ENCODE measurements around the gene PAXX. TPM values are rescaled to one million over a fixed set of nuclear protein-coding genes. Genes with fewer than 3 reads are reported as not detected.

The PAXX gene
- total and polyA plus RNA-seq, 12 donors: 12.7 to 131 (median 17.1) TPM

DNA sequence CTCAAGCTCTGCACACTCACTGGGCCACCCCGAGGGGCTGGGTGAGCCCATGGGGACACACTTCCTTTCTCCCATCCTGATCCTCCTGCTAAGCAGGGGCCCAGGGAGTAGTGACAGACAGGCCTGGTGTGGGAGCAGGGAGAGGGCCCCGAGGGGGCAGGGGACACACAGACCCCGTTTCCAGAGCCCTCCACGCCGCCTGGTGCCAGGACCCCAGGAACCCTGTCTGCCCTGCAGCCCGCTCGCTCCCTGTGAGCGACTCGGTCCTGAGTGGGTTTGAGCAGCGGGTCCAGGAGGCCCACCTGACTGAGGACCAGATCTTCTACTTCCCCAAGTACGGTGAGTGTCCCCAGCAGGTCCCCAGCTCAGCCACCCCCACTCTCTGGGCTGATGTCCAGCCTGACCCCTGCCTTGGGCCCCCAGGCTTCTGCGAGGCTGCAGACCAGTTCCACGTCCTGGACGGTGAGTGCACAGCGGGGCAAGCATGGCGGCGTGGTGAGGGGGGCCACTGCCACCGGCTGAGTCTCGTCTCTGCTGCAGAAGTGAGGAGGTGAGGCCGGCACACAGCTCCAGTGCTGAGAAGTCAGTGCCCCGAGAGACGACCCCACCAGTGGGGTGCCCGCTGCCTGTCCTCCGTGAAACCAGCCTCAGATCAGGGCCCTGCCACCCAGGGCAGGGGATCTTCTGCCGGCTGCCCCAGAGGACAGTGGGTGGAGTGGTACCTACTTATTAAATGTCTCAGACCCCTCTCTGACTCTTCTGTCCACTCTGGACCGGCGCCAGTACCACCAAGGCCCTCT lies 45.8 kb upstream of the PAXX start:
- Histone ChIP-seq H3K4me1 (peaks cover 32 to 73% (median 40%) of the 10 kb centered on the region in 9 donors), H3K4me3 (no peak overlapping the region), H3K27ac (peak overlapping the region in 2 of 10 donors; percentile 35 to 95), H3K27me3 (no peaks in the 10 kb centered on the region), H3K9me3 (no peaks in the 10 kb centered on the region), H3K36me3 (peaks cover 4 to 20% (median 15%) of the 10 kb centered on the region in 9 donors)
- ATAC-seq (no peak), DNase-seq (peak in 1 of 2 donors; percentile 27)
- WGBS, 2 donors: 83% methylated on average over 27 of the region's 27 CpGs
- intact Hi-C loops (cut with DNase I): loop anchor here (2.0 to 5.0 kb wide), 9 partner anchors 36 to 159 kb away; partner anchors contain the start of genes PAXX (in 4 of the 10), FUT7 (in 3 of the 10), CLIC3 (in 1 of the 10) and LCNL1 (in 1 of the 10)
- TF ChIP-seq, protein P1, sequence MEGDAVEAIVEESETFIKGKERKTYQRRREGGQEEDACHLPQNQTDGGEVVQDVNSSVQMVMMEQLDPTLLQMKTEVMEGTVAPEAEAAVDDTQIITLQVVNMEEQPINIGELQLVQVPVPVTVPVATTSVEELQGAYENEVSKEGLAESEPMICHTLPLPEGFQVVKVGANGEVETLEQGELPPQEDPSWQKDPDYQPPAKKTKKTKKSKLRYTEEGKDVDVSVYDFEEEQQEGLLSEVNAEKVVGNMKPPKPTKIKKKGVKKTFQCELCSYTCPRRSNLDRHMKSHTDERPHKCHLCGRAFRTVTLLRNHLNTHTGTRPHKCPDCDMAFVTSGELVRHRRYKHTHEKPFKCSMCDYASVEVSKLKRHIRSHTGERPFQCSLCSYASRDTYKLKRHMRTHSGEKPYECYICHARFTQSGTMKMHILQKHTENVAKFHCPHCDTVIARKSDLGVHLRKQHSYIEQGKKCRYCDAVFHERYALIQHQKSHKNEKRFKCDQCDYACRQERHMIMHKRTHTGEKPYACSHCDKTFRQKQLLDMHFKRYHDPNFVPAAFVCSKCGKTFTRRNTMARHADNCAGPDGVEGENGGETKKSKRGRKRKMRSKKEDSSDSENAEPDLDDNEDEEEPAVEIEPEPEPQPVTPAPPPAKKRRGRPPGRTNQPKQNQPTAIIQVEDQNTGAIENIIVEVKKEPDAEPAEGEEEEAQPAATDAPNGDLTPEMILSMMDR (IDR thresholded peaks at IDR 0.05): no peak

DNA sequence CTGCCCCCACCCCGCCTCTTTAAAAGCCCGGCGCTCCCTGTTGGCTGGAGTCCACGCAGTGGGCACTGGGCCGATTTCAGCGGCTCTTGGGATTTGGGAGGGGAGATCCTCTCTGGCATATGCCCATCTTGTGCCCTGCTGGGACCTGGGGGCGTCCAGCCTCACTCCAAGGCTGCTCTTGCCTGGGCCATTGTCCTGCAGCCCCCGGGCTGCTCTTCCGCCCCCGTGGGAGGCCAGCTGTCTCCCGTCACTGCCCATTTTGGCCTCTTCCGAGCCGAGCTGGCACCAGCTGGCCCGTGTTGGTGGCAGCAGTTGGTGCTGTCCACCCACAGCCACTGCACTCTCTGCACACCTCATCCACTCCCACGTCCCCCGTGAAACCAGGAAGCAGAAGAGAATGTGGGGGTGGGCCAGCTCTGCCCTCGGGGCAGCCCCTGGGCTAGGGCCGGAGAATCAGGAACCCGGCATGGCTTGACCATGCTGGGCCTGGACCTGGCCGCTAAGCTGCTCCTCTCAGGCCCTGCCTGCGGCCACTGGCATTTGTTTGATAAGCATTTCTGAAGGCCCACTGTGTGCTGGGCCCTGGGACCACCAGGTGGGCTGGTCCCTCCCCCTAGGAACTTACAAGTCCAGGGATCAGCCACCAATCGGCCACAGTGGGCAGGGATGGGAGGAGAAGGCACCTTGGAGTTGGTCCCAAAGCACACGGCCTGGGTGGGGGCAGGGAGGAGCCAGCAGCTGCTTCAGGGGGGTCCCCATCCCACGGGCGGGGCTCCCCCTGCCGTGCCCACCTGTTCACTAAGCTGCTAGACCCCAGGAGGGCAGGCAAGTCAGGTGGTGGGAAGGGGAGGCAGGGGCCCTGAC lies 45.0 kb upstream of the PAXX start:
- no peak overlapping the region for H3K4me3 ChIP-seq
- DNase-seq (peak in 1 of 2 donors; percentile 26), ATAC-seq (no peak)
- H3K9me3 ChIP-seq: no peaks in the 10 kb centered on the region
- TF ChIP-seq, protein P1 (IDR thresholded peaks at IDR 0.05): no peak
- intact Hi-C loops (cut with DNase I): loop anchor here (2.0 to 5.0 kb wide), 9 partner anchors 35 to 160 kb away; partner anchors contain the start of genes PAXX (in 4 of the 10), FUT7 (in 3 of the 10), CLIC3 (in 1 of the 10) and LCNL1 (in 1 of the 10)
- peaks cover 0 to 11% (median 7%) of the 10 kb centered on the region in 9 donors for H3K36me3 ChIP-seq
- peak overlapping the region in 7 of 10 donors; percentile 35 to 97 (median 93) for H3K27ac ChIP-seq
- H3K27me3 ChIP-seq: no peaks in the 10 kb centered on the region
- 52 to 66% methylated on average over 26 of the region's 26 CpGs for WGBS, 2 donors
- peaks cover 30 to 73% (median 40%) of the 10 kb centered on the region in 9 donors for H3K4me1 ChIP-seq

DNA sequence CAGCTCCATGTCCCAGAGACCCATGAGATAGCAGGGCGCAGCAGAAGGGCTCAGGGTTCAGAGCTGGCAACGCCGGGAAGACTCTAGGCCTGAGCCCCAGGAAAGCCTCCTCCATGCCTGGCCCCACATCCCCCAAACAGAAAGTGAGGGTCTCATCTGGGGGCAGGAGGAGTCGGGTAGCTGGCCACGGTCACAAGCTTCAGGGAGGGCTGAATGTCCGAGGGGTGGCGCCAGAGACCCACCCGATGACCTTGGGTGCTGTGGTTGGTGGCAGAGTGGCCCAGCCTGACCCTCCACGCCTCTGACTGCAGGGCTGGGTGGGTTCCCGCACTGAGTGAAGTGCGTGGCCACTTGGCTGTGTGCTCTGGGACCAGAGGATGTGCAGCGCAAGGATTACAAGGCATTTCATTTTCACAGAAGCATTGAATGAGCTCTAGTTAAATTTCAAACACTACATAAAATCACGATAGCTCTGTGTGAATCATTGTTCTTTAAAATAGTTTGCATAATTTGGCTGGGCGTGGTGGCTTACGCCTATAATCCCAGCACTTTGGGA lies 44.2 kb upstream of the PAXX start:
- Histone ChIP-seq H3K36me3 (peaks cover 0 to 4% (median 0%) of the 10 kb centered on the region in 9 donors), H3K27me3 (no peaks in the 10 kb centered on the region), H3K9me3 (no peaks in the 10 kb centered on the region), H3K4me3 (no peak overlapping the region), H3K27ac (peak overlapping the region in 7 of 10 donors; percentile 35 to 97 (median 93)), H3K4me1 (peaks cover 25 to 73% (median 35%) of the 10 kb centered on the region in 9 donors)
- TF ChIP-seq, protein P1 (IDR thresholded peaks at IDR 0.05): peak; percentile 48 to 80 (median 70)
- peak in 4 of 8 donors; percentile 26 to 37 (median 36) for ATAC-seq
- WGBS, 2 donors: 27 to 29% methylated on average over 15 of the region's 15 CpGs
- intact Hi-C loops (cut with DNase I): loop anchor here (2.0 to 5.0 kb wide), 11 partner anchors 29 to 161 kb away; partner anchors contain the start of genes PAXX (in 4 of the 10), FUT7 (in 3 of the 10), ABCA2 (in 1 of the 10) and CLIC3 (in 1 of the 10)
- DNase-seq: peak; percentile 67 to 79

All from heart right ventricle (tissue), 16 donors.